OCI-LY7 (cell line): ENCODE data around the gene CNBP.

Source experiments
- CTCF ChIP-seq: fragments of 200-600 bp; sonication (generic); conservative IDR thresholded peaks from 2 replicates; pipeline ENCODE4 v1.5.1; 2014; ENCODE audit warnings: mild to moderate bottlenecking, antibody characterized with exemption, low read length, moderate library complexity, mixed read lengths
- EZH2phosphoT487 ChIP-seq: fragments of 200-600 bp; sonication (generic); IDR thresholded peaks from 2 replicates; pipeline ENCODE4 v1.6.1; 2018; ENCODE audit warnings: low read depth, borderline replicate concordance, mild to moderate bottlenecking, mixed run types, antibody characterized with exemption, low read length, moderate library complexity, mixed read lengths

- TF ChIP-seq CTCF, result no peak
- no peak for TF ChIP-seq EZH2phosphoT487
Observed at GRCh38 chr3:129123314-129124060, 60.2 kb downstream of the CNBP start.
